ENCODE results near the gene FOXP1.

Gene FOXP1

GRCh38 chr3:71095511-71096291 lies 487.8 kb downstream of the FOXP1 start:
- DNase-seq (ENCODE audit: low spot score), result no peak

GRCh38 chr3:71094658-71095209 lies 488.8 kb downstream of the FOXP1 start:
- DNase-seq (ENCODE audit: low spot score), result no peak

DNA sequence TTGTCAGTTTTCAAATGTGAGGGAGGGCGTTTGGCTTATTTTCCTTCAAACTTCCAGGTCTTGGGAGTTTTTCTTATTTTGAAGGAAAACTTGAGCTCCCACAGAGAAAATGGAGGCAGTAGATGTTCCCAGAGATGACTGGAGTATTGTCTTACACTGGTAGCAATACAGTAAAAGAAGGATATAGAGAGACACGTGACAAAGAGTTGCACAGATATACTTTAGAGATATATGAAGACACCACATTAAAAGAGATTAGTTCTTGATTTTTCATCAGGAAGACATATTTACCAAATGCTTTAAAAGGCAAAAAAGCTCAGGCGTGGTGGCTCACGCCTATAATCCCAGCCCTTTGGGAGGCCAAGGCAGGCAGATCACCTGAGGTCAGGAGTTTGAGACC lies 490.9 kb downstream of the FOXP1 start:
- DNase-seq (ENCODE audit: low spot score), result no peak

- no peak for DNase-seq (ENCODE audit: low spot score)
Observed at GRCh38 chr3:71090207-71090606, 493.3 kb downstream of the FOXP1 start.

DNA sequence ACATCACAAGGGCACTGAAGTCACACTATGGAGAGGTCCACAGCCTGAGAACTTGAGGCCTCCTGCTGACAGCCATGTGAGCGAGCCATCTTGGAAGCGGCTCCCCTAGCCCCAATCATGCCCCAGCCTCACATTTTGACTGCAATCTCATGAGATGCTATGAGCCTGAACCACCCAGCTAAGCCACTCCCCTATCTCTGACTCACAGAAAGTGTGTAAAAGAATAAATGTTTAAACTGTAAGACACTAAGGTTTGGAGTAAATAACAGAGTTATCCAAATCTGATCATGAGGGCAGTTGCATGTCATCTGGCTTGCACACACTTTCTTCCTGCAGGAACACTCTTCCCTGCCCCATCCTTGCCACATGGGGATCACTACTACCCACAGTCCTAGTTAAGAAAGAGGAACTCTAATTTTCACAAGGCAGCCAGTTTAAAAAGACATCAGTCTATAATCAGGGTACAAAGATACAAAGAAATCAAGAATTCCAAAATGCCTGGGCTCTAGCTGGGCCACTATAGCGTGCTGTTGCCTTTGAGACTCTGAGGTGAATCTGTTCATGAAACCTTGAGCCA lies 494.2 kb downstream of the FOXP1 start:
- no peak for DNase-seq (ENCODE audit: low spot score)

- DNase-seq (ENCODE audit: low spot score), result no peak
Observed at GRCh38 chr3:71088742-71089141, 494.8 kb downstream of the FOXP1 start.

DNA sequence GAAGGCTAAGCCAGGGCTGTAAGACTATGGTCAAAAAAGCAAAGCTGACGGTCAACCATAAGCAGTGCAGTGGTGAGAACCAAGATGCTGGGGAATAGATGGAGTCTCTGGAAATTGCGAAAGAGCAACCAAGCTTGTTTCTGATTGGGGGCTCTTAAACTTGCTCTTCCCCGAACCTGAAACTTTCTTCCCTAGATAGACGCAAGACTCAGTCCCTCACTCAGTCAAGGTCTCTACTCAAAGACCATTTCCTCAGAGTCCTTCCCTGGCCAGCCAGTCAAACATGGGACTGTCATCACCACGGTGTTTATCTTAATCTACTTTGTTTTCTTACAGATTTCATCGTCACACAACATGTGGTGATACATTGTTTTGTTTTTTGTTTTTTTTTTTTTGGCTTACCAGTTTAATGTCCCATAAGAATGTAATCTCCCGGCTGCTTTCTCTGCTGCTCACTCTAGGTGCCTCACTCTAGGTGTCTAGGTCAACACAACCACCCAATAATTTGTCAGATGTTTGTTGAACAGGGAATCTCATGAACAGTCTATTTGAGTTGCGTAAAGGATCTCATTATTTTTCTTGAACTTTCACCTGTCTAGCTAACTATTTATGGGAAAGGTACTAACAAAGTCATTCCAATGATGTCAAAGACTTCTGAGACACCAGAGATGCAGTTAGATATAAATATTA lies 495.4 kb downstream of the FOXP1 start:
- no peak for DNase-seq (ENCODE audit: low spot score)

- no peak for DNase-seq (ENCODE audit: low spot score)
Observed at GRCh38 chr3:71087143-71088018, 496.1 kb downstream of the FOXP1 start.

GRCh38 chr3:71086777-71087142 lies 496.8 kb downstream of the FOXP1 start:
- no peak for DNase-seq (ENCODE audit: low spot score)

GRCh38 chr3:71083726-71084131 lies 499.8 kb downstream of the FOXP1 start:
- DNase-seq (ENCODE audit: low spot score), result no peak

- DNase-seq (ENCODE audit: low spot score), result no peak
Observed at GRCh38 chr3:71082833-71083232, 500.7 kb downstream of the FOXP1 start.

- no peak for DNase-seq (ENCODE audit: low spot score)
Observed at GRCh38 chr3:71080517-71081083, 502.9 kb downstream of the FOXP1 start.

- no peak for DNase-seq (ENCODE audit: low spot score)
Observed at GRCh38 chr3:71078723-71079525, 504.6 kb downstream of the FOXP1 start.

DNA sequence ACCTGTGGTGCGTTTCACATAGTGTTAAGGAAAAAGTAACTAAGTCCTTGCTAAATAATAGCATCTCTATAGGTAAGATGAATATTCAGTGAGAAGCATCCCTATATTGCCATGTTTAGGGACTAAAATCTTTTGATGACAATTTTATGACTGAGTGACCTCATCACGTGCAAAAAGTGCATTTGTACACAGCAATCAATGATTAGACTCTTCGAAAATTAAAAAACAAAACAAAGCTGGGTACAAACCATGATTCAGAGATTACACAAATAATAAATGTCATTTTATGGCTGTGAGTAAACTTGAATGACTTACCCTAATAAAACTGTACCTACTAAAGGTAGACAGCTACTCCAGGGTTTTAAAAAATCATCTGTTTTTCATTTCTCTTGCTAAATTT lies 505.3 kb downstream of the FOXP1 start:
- no peak for DNase-seq (ENCODE audit: low spot score)

DNA sequence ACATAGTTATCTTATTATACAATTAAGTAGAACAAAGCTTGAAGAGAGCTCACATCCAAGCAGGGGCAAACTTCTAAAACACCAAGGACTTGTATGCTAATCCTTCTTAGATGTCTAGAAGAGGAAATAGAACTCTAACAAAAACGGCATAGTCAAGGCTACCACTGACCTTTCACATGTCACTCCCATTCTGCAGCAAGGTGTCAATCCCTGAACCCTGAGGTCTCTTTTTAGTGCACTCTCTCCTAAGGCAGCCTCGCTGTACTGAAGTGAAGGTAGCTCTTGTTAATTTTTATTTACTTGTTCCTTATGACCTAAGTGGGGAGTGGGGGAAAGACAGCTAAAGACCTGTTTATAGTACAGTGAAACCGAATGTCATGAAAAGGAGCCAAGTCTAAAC lies 506.5 kb downstream of the FOXP1 start:
- DNase-seq (ENCODE audit: low spot score), result no peak

DNA sequence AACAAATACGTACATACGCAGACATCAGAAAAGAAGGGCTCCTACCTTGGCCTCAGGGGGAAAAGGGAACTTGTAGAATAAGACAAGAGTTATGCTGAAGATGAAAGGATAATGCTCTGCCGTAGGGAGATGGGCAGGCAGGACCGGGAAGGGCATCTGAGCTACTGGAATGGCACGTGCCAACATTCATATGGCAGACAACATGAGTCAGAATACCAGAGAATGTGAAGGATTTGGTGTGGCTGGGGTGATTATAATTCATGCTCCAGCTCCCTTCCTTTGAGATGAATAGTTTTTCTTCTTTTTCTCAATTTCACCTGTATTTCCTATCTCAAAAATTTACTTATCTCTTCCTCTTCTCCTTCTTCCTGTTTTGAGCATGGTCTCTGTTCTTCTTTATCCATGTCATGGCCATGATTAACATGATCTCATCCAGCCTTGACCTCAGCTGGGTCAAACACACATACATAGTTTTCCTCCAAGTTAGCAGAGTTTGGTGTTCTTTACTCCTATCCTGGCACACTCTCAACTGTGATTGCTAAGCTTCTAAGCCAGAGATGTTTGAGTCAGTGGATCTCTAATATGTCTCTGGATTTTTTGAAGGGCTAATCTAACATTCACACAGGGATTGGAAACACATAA lies 507.0 kb downstream of the FOXP1 start:
- DNase-seq (ENCODE audit: low spot score), result no peak

DNA sequence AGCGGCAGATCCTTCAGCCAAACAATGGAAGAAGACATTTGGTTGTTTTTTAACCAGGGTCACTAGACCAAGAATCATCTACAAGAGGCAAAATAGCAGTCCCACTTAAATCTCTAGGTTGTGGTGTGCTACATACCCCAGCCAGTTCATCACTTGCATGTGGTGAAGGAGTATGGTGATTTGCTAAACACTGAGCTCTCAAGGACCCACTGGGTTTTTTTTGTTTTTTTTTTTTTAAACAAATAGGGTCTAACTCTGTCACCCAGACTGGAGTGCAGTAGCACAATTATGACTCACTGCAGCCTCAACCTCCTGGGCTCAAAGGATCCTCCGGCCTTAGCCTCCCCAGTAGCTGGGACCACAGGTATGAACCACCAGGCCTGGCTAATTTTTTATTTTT lies 508.0 kb downstream of the FOXP1 start:
- DNase-seq (ENCODE audit: low spot score), result no peak

DNA sequence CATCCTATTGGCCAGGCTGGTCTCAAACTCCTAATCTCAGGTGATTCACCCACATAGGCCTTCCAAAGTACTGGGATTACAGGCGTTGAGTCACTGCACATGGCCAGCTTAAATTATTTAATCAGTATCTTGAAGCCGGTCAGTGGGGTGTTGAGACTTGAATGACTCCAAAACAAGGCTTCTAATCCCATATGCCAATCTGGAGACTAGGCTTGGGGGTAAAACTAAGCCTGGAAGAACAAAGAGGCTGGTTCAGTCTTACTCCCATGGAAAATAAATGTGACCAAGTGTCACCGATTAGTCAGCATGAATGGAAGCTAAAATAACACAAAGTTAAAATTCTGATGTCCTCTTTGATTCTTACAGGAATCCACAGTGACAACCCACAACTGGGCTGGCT lies 509.1 kb downstream of the FOXP1 start:
- DNase-seq (ENCODE audit: low spot score), result no peak

GRCh38 chr3:71072986-71073385 lies 510.5 kb downstream of the FOXP1 start:
- DNase-seq (ENCODE audit: low spot score), result no peak

GRCh38 chr3:71072287-71072686 lies 511.2 kb downstream of the FOXP1 start:
- no peak for DNase-seq (ENCODE audit: low spot score)
